Thyroid gland (tissue), 4 donors: ENCODE measurements around the gene BCL11B.

Experiments used
- POLR2A ChIP-seq, 2 donors: fragments of 450-650 bp; IDR thresholded peaks; one replicate each; pipeline ENCODE4 v1.6.1; 2017; ENCODE audit warnings: antibody characterized with exemption in 2 of 2, mild to moderate bottlenecking in 2 of 2, moderate library complexity in 1 of 2
- TF ChIP-seq, protein P1 (sequence below), 6 experiments: fragments of 200-600 bp in 3 of 6; fragments of 450-650 bp in 3 of 6; sonication (generic) in 3 of 6; IDR thresholded peaks; one replicate each; pipeline ENCODE4 v1.5.1; 2016 to 2019; ENCODE audit warnings: antibody characterized with exemption in 6 of 6, mild to moderate bottlenecking in 2 of 6, inconsistent platforms in 1 of 6, moderate library complexity in 1 of 6

DNA sequence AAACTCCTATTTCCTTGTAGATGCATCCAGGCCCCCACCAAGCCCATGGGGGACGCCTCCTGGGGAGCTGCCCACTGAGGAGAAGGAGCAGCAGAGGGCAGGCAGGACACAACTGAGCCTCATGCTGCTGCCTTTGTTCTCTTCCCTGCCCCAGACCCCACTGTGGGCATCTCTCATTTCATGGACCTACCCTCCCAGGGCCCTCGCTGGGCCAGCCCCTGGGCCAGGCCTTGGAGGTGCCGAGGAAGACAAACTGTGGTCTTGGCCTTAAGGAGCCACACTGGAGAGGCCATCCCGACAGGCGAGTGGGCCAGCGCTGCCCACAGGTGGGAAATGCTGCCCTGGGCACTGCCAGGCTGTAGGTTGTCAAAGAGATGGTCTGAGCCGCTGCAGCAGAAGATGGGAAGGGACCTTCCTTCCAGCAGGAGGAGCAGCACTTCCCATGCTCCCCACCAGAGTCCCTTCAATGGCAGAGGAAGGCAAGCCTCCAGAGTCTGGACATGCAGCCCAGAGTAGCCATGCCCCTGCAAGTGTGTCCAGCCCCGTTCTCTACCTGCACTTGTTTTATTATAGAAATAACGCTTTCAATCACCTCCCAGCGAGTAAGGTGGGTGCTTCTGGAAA is 147.4 kb downstream of the BCL11B start:
- TF ChIP-seq, protein P1, sequence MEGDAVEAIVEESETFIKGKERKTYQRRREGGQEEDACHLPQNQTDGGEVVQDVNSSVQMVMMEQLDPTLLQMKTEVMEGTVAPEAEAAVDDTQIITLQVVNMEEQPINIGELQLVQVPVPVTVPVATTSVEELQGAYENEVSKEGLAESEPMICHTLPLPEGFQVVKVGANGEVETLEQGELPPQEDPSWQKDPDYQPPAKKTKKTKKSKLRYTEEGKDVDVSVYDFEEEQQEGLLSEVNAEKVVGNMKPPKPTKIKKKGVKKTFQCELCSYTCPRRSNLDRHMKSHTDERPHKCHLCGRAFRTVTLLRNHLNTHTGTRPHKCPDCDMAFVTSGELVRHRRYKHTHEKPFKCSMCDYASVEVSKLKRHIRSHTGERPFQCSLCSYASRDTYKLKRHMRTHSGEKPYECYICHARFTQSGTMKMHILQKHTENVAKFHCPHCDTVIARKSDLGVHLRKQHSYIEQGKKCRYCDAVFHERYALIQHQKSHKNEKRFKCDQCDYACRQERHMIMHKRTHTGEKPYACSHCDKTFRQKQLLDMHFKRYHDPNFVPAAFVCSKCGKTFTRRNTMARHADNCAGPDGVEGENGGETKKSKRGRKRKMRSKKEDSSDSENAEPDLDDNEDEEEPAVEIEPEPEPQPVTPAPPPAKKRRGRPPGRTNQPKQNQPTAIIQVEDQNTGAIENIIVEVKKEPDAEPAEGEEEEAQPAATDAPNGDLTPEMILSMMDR (IDR thresholded peaks at IDR 0.05), result no peak
- TF ChIP-seq POLR2A (IDR thresholded peaks at IDR 0.05), result no peak
